HG03558 (cell line): ENCODE results near the gene PRDM16.

Source experiments
- ATAC-seq: cut with Tn5 transposase; IDR thresholded peaks from one replicate; pipeline ENCODE4 v1.9.1; 2021; ENCODE audit warnings: moderate number of reproducible peaks; ENCODE audit not compliant: unreplicated experiment; ENCODE audit errors: extremely low read depth

Gene PRDM16

DNA sequence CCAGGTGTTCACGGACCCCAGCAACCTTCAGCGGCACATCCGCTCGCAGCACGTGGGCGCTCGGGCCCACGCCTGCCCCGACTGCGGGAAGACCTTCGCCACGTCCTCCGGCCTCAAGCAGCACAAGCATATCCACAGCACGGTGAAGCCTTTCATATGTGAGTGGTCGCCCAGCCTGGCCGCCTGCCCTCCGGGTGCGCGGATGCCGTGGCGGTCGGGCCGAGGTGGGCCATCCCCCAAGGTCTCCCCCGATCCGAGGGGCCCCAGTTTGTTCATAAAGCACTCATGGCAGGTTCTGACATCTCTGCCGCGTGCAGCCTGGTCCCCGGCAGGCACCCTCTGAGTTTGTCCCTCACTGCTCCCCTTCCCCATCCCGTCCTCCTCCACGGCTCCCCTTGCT, 336.5 kb downstream of the PRDM16 start:
- no peak for ATAC-seq

DNA sequence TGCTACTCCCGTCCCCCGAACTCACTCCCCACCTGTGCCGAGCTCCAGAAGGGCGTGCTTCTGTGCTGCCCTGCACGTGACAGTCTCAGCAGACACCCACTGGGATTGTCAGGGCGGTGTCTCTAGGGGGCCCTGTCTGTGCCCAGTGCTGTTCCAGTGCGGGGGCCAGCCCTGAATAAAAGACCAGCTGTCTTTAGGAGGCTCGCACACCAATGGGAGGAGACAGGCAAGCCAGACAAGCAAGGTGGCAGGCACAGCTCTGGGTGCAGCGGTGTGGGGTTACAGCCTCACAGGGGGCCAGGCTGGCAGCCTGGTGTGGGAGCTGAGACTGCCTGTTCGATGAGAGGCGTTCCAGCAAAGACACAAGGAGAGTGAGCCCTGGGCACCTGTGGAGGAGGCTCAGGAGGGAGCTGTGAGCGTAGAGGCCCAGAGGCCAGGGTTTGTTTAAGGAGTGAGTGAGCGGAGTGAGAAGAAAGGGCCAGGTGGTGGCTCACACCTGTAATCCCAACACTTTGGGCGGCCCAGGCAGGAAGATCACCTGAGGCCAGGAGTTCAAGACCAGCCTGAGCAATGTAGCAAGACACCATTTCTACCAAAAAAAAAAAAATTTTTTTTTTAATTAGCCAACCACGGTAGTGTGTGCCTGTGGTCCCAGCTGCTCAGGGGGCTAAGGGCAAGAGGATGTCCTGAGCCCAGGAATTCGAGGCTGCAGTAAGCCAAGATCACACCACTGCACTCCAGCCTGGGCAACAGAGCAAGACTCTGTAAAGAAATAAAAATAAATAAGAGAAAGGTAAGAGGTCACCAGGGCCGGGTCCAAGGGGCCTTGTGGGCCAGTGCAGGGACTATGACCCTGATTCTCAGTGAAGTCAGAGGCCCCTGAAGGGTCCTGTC, 337.2 kb downstream of the PRDM16 start:
- no peak for ATAC-seq

DNA sequence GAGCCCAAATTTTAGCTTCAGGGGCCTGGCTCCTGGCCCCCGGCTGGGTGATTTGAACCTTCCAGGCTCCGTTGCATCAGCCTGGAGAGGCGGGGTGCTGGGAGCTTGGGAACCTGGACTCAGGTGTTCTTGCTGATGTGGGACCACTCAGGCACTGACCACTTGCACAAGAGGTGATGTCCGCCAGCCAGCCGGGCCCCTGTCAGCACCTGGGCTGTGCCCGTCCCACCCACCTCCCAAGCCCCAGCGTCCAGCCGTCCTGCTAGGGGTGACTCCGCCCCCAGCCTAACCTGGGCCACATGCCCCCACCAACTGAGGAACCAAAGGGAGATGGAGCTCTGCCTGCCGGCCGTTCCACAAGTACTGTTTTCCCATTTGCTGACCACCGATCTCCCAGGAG, 338.0 kb downstream of the PRDM16 start:
- ATAC-seq, result no peak

DNA sequence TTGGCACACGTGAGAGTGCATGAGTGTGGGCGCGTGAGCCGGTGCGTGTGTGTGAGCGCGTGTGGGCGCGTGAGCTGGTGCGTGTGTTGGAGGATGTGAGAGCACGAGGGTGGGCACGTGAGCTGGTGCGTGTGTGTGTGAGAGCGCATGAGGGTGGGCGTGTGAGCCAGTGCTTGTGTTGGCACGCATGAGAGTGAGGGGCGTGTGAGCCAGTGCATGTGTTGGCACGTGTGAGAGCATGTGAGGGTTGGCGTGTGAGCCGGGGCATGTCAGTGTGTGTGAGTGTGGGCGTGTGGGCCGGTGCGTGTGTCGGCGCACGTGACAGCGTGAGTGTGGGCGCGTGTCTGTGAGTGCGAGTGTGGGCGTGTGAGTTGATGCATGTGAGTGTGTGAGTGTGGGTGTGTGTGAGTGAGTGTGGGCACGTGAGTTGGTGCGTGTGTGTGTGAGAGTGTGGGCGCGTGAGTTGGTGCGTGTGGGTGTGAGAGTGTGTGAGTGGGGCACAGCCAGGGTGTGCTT, 339.8 kb downstream of the PRDM16 start:
- no peak for ATAC-seq

DNA sequence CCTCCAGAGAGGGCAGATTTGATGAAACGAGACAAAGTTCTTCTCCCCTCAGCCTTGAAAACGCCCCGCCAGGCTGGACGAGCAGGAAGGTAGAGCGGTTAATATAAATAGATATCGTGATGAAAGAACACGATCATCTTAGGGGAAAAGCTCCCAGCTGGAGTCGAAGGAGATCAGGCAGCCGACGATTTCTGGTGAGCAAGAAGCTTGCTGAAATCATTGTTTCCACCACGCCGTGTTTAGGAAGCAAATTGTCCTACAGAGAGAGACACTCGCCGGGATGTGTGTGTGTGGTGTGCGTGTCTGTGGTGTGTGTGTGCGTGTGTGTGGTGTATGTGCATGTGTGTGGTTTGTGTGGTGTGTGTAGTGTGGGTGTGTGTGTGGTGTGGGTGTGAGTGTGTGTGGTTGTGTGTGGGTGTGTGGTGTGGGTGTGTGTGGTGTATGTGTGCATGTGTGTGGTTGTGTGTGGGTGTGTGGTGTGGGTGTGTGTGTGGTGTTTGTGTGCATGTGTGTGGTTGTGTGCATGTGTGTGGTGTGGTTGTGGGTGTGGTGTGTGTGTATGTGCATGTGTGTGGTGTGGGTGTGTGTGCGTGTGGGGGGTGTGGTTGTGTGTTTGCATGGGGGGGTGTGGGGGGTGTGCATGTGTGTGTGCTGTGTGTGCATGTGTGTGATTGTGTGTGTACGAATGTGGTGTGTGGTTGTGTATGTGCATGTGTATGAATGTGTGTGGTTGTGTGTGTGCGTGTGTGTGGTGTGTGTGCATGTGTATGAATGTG, 340.6 kb downstream of the PRDM16 start:
- ATAC-seq, result no peak

DNA sequence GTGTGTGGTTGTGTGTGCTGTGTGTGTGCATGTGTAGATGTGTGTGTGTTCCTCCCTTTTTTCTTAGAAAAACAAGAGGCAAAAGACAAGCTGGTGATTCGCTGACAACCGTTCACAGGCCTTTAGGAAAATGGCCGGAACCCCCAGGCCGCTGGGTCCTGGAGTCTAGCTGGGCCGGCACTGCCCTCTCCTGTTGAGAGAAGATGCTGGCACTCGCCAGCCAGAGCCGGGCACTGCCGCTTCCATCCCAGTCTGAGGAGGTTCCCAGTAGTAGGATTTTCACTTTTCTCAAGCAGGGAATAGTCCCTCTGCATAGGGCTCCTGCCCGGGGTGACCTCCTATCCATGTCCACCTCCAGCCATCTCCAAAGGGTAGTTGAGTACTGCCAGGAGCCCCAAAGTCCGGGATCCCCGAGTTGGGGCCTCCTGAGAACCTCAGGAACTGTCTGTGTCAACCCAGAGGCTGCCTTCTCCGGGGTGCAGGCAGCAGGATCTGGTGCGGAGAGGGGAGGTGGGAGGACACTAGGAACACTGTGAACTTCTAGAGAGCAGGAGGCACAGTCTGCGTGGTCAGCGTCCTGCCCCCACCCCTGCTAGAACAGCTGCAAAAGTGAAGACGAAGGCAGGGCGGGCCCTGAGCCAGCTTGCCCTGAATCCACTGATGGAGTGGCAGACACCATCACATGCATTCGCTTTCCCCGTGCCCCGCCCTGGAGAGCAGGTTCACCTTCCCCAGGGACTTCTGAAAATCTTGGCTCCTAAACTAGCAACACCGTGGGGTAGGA, 341.3 kb downstream of the PRDM16 start:
- ATAC-seq, result no peak

DNA sequence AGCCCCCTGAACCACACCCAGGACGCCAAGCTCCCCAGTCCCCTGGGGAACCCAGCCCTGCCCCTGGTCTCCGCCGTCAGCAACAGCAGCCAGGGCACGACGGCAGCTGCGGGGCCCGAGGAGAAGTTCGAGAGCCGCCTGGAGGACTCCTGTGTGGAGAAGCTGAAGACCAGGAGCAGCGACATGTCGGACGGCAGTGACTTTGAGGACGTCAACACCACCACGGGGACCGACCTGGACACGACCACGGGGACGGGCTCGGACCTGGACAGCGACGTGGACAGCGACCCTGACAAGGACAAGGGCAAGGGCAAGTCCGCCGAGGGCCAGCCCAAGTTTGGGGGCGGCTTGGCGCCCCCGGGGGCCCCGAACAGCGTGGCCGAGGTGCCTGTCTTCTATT, 342.8 kb downstream of the PRDM16 start:
- no peak for ATAC-seq

DNA sequence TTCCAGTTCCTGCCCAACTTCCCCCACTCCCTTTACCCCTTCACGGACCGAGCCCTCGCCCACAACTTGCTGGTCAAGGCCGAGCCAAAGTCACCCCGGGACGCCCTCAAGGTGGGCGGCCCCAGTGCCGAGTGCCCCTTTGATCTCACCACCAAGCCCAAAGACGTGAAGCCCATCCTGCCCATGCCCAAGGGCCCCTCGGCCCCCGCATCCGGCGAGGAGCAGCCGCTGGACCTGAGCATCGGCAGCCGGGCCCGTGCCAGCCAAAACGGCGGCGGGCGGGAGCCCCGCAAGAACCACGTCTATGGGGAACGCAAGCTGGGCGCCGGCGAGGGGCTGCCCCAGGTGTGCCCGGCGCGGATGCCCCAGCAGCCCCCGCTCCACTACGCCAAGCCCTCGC, 343.4 kb downstream of the PRDM16 start:
- ATAC-seq, result no peak

DNA sequence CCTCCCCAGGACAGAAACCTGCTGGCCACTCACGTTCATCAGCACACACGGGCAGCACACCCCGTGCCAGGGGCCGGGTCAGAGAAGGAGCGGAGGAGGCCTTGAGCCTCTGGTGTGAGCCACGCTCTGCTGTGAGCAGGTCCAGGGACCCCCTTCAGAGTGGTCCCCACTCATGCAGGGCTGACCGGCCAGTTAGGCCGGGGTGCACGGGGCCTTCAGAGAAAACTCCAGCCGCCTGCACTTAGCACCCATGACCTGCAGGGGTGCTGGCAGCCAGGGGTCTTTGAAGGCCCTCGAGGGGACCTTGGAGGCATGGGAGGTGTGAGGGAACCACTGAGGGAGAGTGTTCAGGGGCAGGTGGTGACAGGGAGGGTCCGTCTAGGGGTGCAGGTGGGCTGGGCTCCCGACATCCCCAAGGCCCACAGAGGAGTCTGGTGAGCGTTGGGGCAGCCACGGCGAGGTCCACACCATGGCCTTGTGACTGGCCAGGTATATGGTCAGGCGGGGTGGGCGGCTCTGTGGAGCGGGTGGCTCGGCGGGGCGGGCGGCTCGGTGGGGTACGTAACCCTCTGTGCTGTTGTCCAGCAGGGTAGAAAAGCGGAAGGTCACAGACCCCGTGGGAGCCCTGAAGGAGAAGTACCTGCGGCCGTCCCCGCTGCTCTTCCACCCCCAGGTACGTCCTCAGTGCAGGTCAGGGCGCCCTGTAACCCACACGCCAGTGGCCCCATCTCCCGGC, 345.1 kb downstream of the PRDM16 start:
- ATAC-seq, result no peak

DNA sequence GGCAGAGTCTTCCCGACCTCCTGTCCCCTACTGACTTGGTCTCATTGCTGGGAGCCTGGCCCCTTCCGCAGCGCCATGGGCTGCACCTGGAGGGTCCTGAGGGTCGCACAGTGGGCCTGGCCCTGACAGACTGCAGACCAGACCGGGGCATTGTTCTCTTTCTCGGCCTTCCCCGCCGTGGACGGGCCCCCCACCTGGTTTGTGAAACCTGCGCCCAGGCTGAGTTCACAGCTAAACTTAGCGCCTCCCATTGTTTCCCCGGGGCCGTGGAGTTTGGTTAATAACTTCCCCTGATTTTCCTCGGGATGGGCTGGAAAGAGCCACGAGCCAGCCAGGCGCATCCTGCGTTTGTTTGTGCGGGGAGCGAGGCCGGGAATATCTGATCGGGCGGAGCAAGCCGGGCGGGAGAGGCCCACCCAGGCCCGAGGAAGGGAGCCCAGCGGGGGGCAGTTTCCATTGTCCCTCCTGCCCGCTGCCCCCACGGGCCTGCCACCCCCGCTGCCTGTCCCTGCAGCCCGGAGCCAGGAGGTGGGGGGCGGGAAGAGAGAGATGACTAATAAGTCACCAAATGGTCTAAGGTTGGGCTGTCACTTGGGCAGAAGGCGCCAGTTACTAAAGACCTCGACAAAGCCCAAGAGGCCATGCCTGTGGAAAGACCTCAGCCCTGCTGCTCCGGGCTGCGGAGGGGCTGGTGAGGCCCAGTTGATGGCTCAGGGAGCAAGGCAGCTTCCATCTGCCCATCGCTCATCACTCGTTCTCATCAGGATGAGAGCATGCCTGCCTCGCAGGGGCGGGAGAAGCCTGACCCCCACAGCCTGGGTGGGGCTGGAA, 346.5 kb downstream of the PRDM16 start:
- no peak for ATAC-seq

DNA sequence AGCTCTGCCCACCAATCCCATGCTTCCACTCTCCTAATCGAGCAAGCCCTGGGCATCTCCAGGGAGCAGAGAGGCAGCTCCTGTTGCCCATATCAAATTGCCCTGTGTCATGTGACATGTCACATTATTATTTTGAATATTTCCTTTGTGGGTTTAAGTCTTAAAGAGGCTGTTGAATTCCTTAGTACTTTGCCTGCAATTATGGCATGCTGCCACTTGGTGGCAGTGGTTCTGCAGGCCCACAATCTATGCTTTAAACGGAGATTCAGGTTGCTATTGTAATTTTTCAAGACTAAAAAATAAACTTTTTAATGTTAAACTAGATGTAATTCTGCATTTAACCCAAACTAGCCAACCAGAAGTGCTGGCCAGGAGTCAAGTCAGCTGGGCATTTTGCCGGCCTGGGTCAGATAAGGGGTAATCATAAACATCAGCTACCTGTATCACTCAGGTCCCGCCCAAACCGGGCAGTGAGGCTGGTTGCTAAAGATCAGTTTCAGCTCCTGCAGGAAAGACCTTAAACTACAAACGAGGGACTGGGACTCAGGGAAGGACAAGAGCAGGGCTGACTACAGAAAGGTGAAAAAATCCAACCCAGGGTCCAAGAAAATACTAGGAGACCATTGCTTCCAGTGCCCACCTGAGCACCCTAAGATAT, 348.2 kb downstream of the PRDM16 start:
- ATAC-seq, result no peak

DNA sequence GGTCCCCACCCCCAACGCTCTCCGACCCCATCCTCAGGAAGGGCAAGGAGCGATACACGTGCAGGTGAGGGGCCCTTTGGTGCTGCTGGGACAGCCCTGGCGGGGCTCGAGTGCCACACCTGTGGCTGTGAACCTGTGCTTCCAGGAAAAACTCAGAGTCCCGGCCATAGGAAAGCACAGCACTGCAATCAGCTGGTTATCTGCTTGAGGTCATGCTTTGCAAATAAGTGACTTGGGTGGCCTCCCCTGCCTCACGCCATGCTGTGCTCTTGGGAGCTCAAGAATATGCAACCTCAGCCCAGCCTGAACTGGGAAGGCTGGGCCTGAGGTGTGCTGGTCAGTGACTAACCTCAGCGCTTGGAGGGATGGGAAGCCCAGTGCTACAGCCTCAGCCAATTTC, 348.9 kb downstream of the PRDM16 start:
- no peak for ATAC-seq

DNA sequence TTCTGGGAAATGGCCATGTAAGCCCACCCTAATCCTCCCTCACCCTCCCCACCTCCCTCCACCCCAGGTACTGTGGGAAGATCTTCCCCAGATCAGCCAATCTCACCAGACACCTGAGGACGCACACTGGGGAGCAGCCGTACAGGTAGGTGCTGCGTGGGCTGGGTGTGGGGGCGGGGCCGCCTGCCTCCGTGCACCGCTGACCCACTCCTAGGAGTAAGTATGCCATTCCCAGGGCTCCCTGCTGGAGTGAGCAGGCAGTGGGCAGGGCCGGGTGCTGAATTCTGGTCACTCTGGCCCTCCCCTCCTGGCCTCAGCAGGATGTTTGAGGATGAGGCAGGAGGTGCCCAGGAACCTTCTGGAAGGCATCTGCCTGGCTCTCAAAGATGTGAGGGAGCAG, 349.6 kb downstream of the PRDM16 start:
- no peak for ATAC-seq

DNA sequence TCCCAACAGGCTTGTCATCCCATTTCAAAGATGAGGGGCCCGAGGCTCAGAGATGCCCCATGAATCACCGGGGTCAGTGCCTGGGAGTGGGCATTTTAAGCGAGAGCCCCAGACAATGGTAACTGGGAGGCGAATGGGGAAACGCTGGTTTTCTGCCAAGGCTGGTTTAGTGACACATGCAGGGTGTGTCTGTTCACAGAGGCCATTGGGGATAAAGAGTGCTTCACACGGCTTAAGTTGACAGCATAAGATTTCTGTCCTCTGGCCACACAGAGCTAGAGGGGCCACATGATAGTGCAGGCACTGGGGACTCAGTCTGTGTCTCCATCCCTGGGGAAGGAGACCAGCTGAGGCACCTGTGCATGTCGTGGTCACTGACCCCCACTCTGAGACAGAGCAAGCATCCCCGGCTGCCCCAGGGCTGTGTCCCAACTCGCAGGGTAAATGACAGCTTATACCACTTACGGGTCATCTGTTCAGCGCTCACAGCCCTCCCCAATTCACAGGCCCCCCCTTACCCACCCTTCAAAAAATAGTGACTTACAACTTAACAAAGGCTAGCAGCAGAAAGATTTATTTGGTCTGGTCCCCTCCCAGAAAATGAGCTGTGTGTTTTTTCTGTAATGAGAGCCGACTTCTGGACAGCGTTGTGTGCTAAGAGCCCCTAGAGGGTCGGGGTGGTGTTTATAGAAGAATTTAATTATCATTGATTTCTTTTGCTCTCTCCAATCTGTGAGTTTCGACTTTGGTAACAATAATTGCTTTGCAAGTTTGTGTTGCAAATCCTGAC, 350.6 kb downstream of the PRDM16 start:
- ATAC-seq, result no peak

DNA sequence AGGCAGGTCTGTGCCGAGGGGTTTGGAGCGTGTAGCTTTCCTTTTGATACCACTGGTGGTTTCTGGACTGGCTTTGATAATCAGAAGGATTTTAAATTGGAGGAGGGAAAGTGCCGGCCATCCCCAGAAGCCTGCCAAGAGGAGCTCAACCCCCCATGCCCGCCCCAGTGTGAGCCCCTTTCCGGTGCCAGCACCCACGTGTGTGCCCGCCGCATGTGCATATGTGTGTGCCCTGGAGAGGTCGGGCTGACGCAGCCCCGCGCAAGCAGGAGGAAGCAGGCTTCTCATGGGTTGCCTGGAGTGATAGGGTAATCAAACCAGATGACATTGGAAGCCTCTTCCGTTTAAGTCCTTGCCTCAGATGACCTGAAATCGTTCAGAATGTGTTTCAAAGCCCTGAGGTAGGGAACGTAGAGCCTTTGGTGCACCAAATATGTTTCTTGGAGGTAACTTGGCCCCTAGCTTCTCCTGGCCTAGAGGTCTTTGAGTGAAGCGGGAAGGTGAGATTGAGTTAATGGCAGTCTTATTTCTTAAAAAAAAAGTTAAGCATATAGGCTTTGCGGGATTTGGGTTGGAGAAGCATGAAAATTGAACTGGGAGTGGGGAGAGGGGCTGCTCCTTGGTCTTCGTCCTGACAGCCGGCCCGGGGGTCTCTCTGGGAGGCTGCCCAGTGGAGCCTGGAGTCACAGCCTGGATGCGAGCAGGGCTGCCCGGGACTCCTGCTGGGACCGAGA, 351.4 kb downstream of the PRDM16 start:
- no peak for ATAC-seq

DNA sequence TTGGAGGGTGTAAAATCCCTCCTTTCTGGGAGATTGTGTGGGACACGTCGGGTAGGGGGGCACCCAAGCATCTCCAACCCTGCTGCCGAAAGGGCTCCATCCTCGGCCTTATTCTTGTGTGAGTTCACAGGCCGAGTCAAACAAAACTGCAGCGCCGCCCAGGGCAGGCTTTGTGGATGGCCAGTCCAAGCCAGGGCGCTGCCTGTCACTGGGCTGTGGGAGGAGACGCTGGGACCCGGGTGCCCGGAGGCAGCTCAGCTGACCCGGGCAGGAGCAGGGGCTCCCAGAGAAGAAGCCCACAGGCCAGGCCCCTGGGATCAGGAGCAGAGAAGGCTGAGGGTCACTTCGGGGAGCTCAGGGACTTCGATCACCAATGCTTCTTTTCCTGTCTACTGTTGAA, 353.6 kb downstream of the PRDM16 start:
- no peak for ATAC-seq

DNA sequence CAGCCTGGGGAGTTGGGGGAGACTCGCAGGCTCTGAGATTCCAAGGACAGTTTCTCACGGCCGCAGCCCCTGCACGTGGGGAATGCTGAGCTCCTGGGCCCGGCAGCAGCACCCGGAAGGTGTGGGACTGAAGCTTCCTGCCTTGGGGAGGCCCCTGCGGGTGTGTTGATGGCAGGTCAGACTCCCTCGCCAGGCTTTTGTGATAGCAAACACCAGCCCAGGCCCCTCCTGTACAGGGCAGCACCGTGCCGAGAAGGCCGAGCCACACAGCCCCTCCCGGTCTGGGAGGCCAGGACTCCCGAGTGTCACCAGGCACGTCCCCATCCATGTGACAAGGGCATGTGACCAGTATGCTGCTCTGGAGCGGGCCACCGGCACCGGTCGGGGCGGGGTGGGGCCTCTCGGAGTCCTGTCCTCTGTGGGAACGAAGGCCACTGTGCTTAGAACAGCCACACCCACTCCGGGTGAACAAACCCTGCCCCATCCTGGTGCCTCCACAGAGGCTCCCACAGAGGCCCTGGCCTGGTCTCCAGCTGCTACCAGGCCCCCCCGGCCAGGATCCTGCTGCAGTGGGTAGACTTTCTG, 354.3 kb downstream of the PRDM16 start:
- no peak for ATAC-seq
